MM.1S (cell line): ENCODE measurements around the gene MEGF8.

Source experiments
- DNase-seq: peaks from one replicate; pipeline ENCODE4 v3.0.0-alpha.2; 2015
- H2AFZ ChIP-seq: fragments of 300-600 bp; sonication (generic); 2 replicates; pipeline ENCODE4 v1.6.0; 2016; ENCODE audit warnings: antibody characterized with exemption, low read length
- H3F3A ChIP-seq: fragments of 300-600 bp; sonication (generic); 2 replicates; pipeline ENCODE4 v1.6.1; 2016; ENCODE audit warnings: mild to moderate bottlenecking, antibody characterized with exemption, low read length, moderate library complexity, mixed read lengths; ENCODE audit not compliant: insufficient read depth
- H3K27ac ChIP-seq: fragments of 300-600 bp; sonication (generic); 2 replicates; pipeline ENCODE4 v1.5.1; 2016; ENCODE audit warnings: mild to moderate bottlenecking, low read length
- H3K27me3 ChIP-seq: fragments of 300-600 bp; sonication (generic); replicated peaks from 2 replicates; pipeline ENCODE4 v1.6.0; 2016; ENCODE audit warnings: low read length; ENCODE audit not compliant: insufficient read depth
- H3K36me3 ChIP-seq: fragments of 300-600 bp; sonication (generic); replicated peaks from 2 replicates; pipeline ENCODE4 v1.6.1; 2016; ENCODE audit warnings: mild to moderate bottlenecking, low read length, mixed read lengths; ENCODE audit not compliant: insufficient read depth
- H3K4me1 ChIP-seq: fragments of 300-600 bp; sonication (generic); 2 replicates; pipeline ENCODE4 v1.6.1; 2016; ENCODE audit warnings: low read length, mixed read lengths
- H3K4me2 ChIP-seq: fragments of 300-600 bp; sonication (generic); 2 replicates; pipeline ENCODE4 v1.6.0; 2016; ENCODE audit warnings: low read depth, low read length
- H3K4me3 ChIP-seq: fragments of 300-600 bp; sonication (generic); 2 replicates; pipeline ENCODE4 v1.5.1; 2016; ENCODE audit warnings: low read length, mixed read lengths
- H3K79me2 ChIP-seq: fragments of 300-600 bp; sonication (generic); 2 replicates; pipeline ENCODE4 v1.6.1; 2016; ENCODE audit warnings: mixed run types, low read length, mixed read lengths
- H3K9ac ChIP-seq: fragments of 300-600 bp; sonication (generic); 2 replicates; pipeline ENCODE4 v1.6.1; 2016; ENCODE audit warnings: low read length, mixed read lengths
- H3K9me2 ChIP-seq: fragments of 300-600 bp; sonication (generic); replicated peaks from 2 replicates; pipeline ENCODE4 v1.6.1; 2016; ENCODE audit warnings: mild to moderate bottlenecking, low read length, mixed read lengths; ENCODE audit not compliant: insufficient read depth
- H3K9me3 ChIP-seq: fragments of 300-600 bp; sonication (generic); replicated peaks from 2 replicates; pipeline ENCODE4 v1.6.1; 2016; ENCODE audit warnings: mild to moderate bottlenecking, low read length, mixed read lengths; ENCODE audit not compliant: insufficient read depth
- H4K20me1 ChIP-seq: fragments of 300-600 bp; sonication (generic); 2 replicates; pipeline ENCODE4 v1.6.1; 2016; ENCODE audit warnings: mild to moderate bottlenecking, low read length, moderate library complexity, mixed read lengths; ENCODE audit not compliant: insufficient read depth
- EZH2 ChIP-seq: fragments of 300-600 bp; sonication (generic); optimal IDR thresholded peaks from 2 replicates; pipeline ENCODE3; 2017; ENCODE audit warnings: low read depth, mild to moderate bottlenecking, antibody characterized with exemption, low read length, mixed read lengths
- EZH2phosphoT487 ChIP-seq: fragments of 300-600 bp; sonication (generic); IDR thresholded peaks from 2 replicates; pipeline ENCODE4 v1.6.1; 2018; ENCODE audit warnings: antibody characterized with exemption, low read length
- TF ChIP-seq, protein P1 (sequence below): fragments of 300-600 bp; sonication (generic); IDR thresholded peaks from 2 replicates; pipeline ENCODE4 v1.5.1; 2016; ENCODE audit warnings: antibody characterized with exemption, low read length, mixed read lengths

Gene MEGF8

DNA sequence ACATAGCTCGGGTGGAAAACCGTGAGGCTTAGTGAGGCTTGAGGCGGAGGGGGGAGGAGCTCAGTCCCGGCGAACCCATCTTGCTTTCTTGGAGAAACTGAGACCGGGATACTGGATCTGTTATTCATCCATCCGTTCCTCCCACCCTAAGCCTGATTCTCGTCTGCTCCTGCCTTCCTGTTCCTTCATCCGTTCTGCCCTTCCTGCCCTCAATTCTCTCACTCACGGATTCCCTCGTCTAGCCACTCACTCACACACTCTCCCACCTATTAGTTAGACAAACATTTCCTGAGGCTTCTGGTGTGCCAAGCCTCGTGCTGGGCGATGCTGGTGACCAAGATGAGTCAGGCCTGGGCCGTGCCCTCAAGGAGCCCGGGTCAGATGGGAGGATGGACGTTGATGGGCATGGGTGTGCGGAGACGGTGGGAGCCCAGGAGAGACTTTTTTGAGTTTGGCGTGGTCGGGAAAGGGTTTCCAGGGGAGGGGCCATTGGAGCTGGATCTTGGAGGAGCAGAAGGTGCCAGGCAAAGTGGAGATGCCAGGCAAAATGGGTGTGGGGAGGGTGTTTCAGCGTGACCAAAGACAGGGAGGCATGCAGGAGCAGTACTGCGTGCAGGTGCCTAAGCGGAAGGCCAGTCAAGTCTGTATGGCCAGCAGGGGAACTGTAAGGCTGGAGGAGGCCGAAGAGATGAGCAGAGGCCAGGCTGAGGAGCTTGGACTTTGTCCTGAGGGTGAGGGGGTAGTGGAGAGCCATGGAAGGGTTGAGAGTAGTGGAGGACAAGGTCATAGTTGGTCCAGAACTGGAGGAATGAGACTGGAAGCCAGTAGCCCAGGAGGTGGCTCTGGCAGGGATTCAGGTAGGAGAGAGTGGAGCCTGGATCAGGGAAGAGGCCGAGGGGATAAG, 72.1 kb downstream of the MEGF8 start:
- no peaks in the 10 kb centered on the region for H3F3A ChIP-seq
- peaks cover 8% of the 10 kb centered on the region for H3K27me3 ChIP-seq
- H3K36me3 ChIP-seq, result no peaks in the 10 kb centered on the region
- no peaks in the 10 kb centered on the region for H3K9me3 ChIP-seq
- peak overlapping the region; percentile 97 for H3K4me2 ChIP-seq
- no peaks in the 10 kb centered on the region for H3K9me2 ChIP-seq
- no peak for DNase-seq
- H2AFZ ChIP-seq, result peak overlapping the region; percentile 98
- no peak overlapping the region for H3K27ac ChIP-seq
- no peaks in the 10 kb centered on the region for H4K20me1 ChIP-seq
- H3K9ac ChIP-seq, result peak overlapping the region; percentile 70
- TF ChIP-seq EZH2phosphoT487 (no peak), EZH2 (no peak)
- TF ChIP-seq, protein P1, sequence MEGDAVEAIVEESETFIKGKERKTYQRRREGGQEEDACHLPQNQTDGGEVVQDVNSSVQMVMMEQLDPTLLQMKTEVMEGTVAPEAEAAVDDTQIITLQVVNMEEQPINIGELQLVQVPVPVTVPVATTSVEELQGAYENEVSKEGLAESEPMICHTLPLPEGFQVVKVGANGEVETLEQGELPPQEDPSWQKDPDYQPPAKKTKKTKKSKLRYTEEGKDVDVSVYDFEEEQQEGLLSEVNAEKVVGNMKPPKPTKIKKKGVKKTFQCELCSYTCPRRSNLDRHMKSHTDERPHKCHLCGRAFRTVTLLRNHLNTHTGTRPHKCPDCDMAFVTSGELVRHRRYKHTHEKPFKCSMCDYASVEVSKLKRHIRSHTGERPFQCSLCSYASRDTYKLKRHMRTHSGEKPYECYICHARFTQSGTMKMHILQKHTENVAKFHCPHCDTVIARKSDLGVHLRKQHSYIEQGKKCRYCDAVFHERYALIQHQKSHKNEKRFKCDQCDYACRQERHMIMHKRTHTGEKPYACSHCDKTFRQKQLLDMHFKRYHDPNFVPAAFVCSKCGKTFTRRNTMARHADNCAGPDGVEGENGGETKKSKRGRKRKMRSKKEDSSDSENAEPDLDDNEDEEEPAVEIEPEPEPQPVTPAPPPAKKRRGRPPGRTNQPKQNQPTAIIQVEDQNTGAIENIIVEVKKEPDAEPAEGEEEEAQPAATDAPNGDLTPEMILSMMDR, result no peak
- H3K4me3 ChIP-seq, result peak overlapping the region; percentile 95
- H3K4me1 ChIP-seq, result peaks cover 12% of the 10 kb centered on the region; the same call in 1 of the 2 replicates
- peaks cover 8% of the 10 kb centered on the region for H3K79me2 ChIP-seq

DNA sequence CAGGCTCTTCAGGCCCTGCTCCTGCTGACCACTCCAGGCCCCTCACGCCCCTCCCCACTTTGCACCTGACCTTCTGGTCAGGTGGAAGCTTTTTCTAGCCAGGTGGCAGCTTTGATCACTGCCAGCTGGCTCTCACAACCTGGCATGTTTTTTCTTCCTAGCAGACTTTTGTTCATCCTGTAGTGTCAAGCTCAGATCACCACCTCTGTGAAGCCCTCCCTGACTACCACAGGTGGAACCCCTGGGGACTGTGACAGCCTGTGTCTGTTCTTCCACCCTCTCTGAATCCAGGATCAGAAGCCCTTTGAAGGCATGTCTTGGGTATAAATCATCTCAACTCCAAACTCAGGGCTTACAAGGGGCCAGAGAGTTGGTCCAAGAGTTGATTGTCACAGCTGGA, 75.0 kb downstream of the MEGF8 start:
- H3K4me3 ChIP-seq, result no peak overlapping the region
- H3K9me3 ChIP-seq, result no peaks in the 10 kb centered on the region
- no peak for TF ChIP-seq EZH2phosphoT487
- no peak for TF ChIP-seq EZH2
- TF ChIP-seq, protein P1, result no peak
- no peaks in the 10 kb centered on the region for H4K20me1 ChIP-seq
- no peak overlapping the region for H2AFZ ChIP-seq
- no peaks in the 10 kb centered on the region for H3K36me3 ChIP-seq
- no peak overlapping the region for H3K9ac ChIP-seq
- H3K27me3 ChIP-seq, result no peaks in the 10 kb centered on the region
- DNase-seq, result no peak
- peaks cover 12% of the 10 kb centered on the region; the same call in 1 of the 2 replicates for H3K4me1 ChIP-seq
- H3K9me2 ChIP-seq, result no peaks in the 10 kb centered on the region
- H3K27ac ChIP-seq, result no peak overlapping the region
- peaks cover 8% of the 10 kb centered on the region for H3K79me2 ChIP-seq
- H3F3A ChIP-seq, result no peaks in the 10 kb centered on the region
- H3K4me2 ChIP-seq, result no peak overlapping the region

DNA sequence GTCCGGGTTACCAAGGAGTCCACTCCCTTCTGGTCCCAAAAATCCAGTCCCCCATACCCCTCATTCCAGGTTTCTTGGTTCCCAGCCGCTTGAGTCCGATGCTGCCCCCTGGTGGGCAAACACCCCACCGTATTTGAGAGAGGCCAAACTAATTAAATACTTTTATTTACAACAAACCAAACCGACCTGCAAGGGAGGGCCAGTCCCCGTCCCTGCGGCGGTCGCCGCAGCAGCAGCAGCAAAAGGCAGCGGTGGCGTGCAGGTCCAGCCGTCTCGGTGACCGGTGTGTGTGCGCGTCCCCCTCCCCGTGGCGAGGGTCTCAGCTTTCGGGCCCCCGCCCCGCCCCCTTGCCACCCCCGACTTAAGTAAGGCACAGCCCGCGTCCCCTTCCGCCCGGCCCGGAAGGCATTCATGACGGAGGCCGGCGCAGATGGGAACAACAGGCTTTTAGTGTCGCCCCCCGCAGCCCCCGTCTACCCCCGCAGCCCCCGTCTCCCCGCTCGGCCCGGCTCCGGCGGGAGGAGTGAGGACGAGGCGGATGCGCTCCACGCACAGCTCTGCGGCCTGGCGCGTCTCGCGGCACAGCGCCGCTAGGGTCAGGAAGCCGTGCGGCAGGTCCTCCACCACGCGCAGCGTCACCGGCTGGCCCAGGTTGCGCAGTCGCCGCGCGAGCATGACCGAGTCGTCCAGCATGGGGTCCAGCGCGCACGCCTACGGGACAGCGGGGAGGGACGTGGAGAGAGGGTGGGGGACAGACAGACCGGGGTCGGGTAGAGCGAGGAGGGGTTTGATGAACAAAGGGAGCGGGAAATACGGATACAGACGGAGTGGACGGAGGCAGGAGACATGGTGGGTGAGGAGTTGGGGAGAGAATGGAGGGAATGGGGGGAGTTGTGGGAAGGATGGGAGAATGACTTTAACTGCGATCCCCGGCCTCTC, 76.2 kb downstream of the MEGF8 start:
- H3K27me3 ChIP-seq, result no peaks in the 10 kb centered on the region
- H3K4me2 ChIP-seq, result no peak overlapping the region
- no peaks in the 10 kb centered on the region for H3F3A ChIP-seq
- no peaks in the 10 kb centered on the region for H4K20me1 ChIP-seq
- no peaks in the 10 kb centered on the region for H3K36me3 ChIP-seq
- peaks cover 8% of the 10 kb centered on the region for H3K79me2 ChIP-seq
- TF ChIP-seq, protein P1, result peak; percentile 76
- TF ChIP-seq EZH2phosphoT487 (no peak), EZH2 (no peak)
- no peak overlapping the region for H3K4me3 ChIP-seq
- no peaks in the 10 kb centered on the region for H3K9me2 ChIP-seq
- peak; percentile 51 for DNase-seq
- no peak overlapping the region for H3K27ac ChIP-seq
- peaks cover 7% of the 10 kb centered on the region; the same call in 1 of the 2 replicates for H3K4me1 ChIP-seq
- no peak overlapping the region for H3K9ac ChIP-seq
- no peaks in the 10 kb centered on the region for H3K9me3 ChIP-seq
- H2AFZ ChIP-seq, result no peak overlapping the region
